ENCODE data around the gene NTF3. TPM values are rescaled to one million over a fixed set of nuclear protein-coding genes. Genes with fewer than 3 reads are reported as not detected.

NTF3 gene
- total RNA-seq, 6 donors from 2014 or later = 0.46 to 0.71 (median 0.54) TPM; not detected in 3

GRCh38 chr12:5438671-5439200 lies 6.8 kb downstream of the NTF3 start:
- Histone ChIP-seq H3K4me1 (peaks cover 0 to under 1% (median 0%) of the 10 kb centered on the region in 4 donors), H3K27ac (no peak overlapping the region), H3K4me3 (no peak overlapping the region), H3K9me3 (no peaks in the 10 kb centered on the region), H3K36me3 (no peaks in the 10 kb centered on the region), H3K27me3 (peaks cover 0 to 6% (median under 1%) of the 10 kb centered on the region in 4 donors)
- ATAC-seq (ENCODE audit: low FRiP score in 2 of 2) (no peak), DNase-seq (no peak)
- no peak for TF ChIP-seq POLR2A (IDR thresholded peaks at IDR 0.05)
- no peak for TF ChIP-seq EP300 (IDR thresholded peaks at IDR 0.05)
- TF ChIP-seq POLR2AphosphoS5 (IDR thresholded peaks at IDR 0.05) = no peak
- TF ChIP-seq CTCF (IDR thresholded peaks at IDR 0.05) = no peak
- WGBS, 2 donors = 42 to 55% methylated on average over 4 of the region's 4 CpGs

GRCh38 chr12:5439371-5439771 lies 7.5 kb downstream of the NTF3 start:
- no peak for DNase-seq
- peaks cover 0 to under 1% (median 0%) of the 10 kb centered on the region in 4 donors for H3K27me3 ChIP-seq
- WGBS, 2 donors = 69 to 85% methylated on average over 4 of the region's 4 CpGs
- H3K4me3 ChIP-seq = no peak overlapping the region
- H3K4me1 ChIP-seq = no peaks in the 10 kb centered on the region
- TF ChIP-seq EP300 (IDR thresholded peaks at IDR 0.05) (no peak), POLR2A (IDR thresholded peaks at IDR 0.05) (no peak), CTCF (IDR thresholded peaks at IDR 0.05) (no peak), POLR2AphosphoS5 (IDR thresholded peaks at IDR 0.05) (no peak)
- H3K9me3 ChIP-seq = no peaks in the 10 kb centered on the region
- H3K27ac ChIP-seq = no peak overlapping the region
- no peak for ATAC-seq (ENCODE audit: low FRiP score in 2 of 2)
- no peaks in the 10 kb centered on the region for H3K36me3 ChIP-seq

GRCh38 chr12:5439788-5440300 lies 7.9 kb downstream of the NTF3 start:
- Histone ChIP-seq H3K27ac (no peak overlapping the region), H3K27me3 (no peaks in the 10 kb centered on the region), H3K9me3 (no peaks in the 10 kb centered on the region), H3K4me3 (no peak overlapping the region), H3K36me3 (no peaks in the 10 kb centered on the region), H3K4me1 (no peaks in the 10 kb centered on the region)
- no peak for ATAC-seq (ENCODE audit: low FRiP score in 2 of 2)
- TF ChIP-seq POLR2A (IDR thresholded peaks at IDR 0.05) (no peak), POLR2AphosphoS5 (IDR thresholded peaks at IDR 0.05) (no peak), CTCF (IDR thresholded peaks at IDR 0.05) (no peak), EP300 (IDR thresholded peaks at IDR 0.05) (no peak)
- no peak for DNase-seq

- ATAC-seq (ENCODE audit: low FRiP score in 2 of 2) (no peak), DNase-seq (no peak)
- H3K27ac ChIP-seq = no peak overlapping the region
- TF ChIP-seq CTCF (IDR thresholded peaks at IDR 0.05) = no peak
- TF ChIP-seq POLR2AphosphoS5 (IDR thresholded peaks at IDR 0.05) = no peak
- no peak for TF ChIP-seq EP300 (IDR thresholded peaks at IDR 0.05)
- no peak for TF ChIP-seq POLR2A (IDR thresholded peaks at IDR 0.05)
- 83 to 92% methylated on average over 7 of the region's 7 CpGs for WGBS, 2 donors
- no peaks in the 10 kb centered on the region for H3K9me3 ChIP-seq
- no peak overlapping the region for H3K4me3 ChIP-seq
- no peaks in the 10 kb centered on the region for H3K36me3 ChIP-seq
- H3K4me1 ChIP-seq = no peaks in the 10 kb centered on the region
- H3K27me3 ChIP-seq = no peaks in the 10 kb centered on the region
Measured at GRCh38 chr12:5440978-5441377, 9.1 kb downstream of the NTF3 start.

Data from upper lobe of left lung (tissue), 6 donors.